ENCODE measurements around the gene RABGEF1. TPM values are rescaled to one million over a fixed set of nuclear protein-coding genes. Genes with fewer than 3 reads are reported as not detected.

The RABGEF1 gene
- total and polyA plus RNA-seq, 2 of the 8 experiments (the other 6 are each of a cell fraction or from before 2014, with no cell fraction given): 10.2 to 18.0 TPM

DNA sequence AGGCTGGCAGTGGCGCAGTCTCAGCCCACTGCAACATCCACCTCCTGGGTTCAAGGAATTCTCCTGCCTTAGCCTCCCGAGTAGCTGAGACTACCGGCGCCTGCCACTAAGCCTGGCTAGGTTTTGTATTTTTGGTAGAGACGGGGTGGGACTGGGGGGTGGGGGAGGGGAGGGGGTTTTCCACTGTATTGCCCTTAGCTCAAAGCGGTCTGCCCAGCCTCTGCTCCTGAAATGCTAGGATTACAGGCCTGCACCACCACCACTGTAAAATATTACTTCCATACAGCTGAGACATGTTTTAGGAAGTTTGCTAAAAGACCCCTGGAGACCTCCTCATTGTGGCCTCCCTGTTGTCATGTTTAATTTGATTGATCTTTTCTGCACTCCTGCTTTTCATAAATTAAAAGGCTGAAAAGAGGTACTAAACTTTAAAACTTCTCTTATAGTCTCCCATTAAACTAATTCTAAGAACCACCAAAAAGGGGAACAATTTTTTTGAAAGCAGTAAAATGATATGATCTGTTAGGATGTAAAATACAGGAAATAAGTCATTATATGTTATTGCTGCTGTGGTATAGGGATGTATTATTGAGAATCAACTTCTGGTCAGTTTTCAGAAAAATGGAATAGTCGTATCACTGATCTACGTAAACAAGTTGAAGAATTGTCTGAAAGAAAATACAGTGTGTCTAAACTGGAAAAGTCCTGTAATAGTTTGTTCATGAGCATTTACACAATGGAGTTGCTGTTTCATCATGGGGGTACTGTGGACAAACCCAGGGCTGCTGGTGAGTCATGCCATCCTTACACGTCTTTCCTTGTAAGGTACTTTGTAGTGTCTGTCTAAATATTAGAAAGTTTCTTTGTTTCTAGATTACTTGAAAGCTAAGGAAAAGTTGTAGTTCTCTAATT lies 107.6 kb downstream of the RABGEF1 start:
- H3K23me2 ChIP-seq (ENCODE audit: low read depth, low read length): peaks cover 3% of the 10 kb centered on the region; the same call in 1 of the 2 replicates
- H3K18ac ChIP-seq (ENCODE audit: extremely low read depth, low read length): no peak overlapping the region; the same call in 1 of the 2 replicates
- ChIA-PET POLR2A (ENCODE audit: partially characterized antibody) (interaction anchor here (0.7 to 1.4 kb wide), 6 partner anchors 12 to 171 kb away, joined by 3 to 6 read pairs (median 4); no protein-coding TSS in a partner anchor), CTCF (ENCODE audit: partially characterized antibody) (interaction anchor here (1.7 kb wide), 1 partner anchor 57 kb away, joined by 4 read pairs; no protein-coding TSS in a partner anchor)
- H3K9me3 ChIP-seq (ENCODE audit: insufficient read depth in 2 of 2, low read depth in 1 of 2, low read length in 1 of 2): no peaks in the 10 kb centered on the region
- no peak overlapping the region for H4K91ac ChIP-seq (replicated peaks; ENCODE audit: insufficient read length, low read length)
- peaks cover 2 to 26% (median 11%) of the 10 kb centered on the region in 4 experiments; a peak in 6 of 7 replicates for H3K4me1 ChIP-seq (replicated peaks in 1 of 4; ENCODE audit: control insufficient read depth in 3 of 4, insufficient read depth in 4 of 4, low read length in 3 of 4)
- no peak overlapping the region for H2BK20ac ChIP-seq (ENCODE audit: low read length)
- no peak overlapping the region for H3K23ac ChIP-seq (ENCODE audit: insufficient read length)
- peak overlapping the region; percentile 52 for H4K5ac ChIP-seq (ENCODE audit: insufficient read length, low read depth, low read length)
- H2BK120ac ChIP-seq (replicated peaks; ENCODE audit: low read depth, low read length): no peak overlapping the region
- no peak for FAIRE-seq
- no peak overlapping the region for H2AK5ac ChIP-seq (ENCODE audit: low read depth, low read length)
- H3K4ac ChIP-seq (replicated peaks; ENCODE audit: insufficient read length, low read depth, low read length): no peak overlapping the region
- 0 out of 2 replicates have a peak overlapping the region, but pooled peaks have one; percentile 66 for H2BK5ac ChIP-seq (ENCODE audit: low read depth, low read length)
- peak overlapping the region; percentile 59 to 81; a peak in 3 of 4 replicates for H3K4me2 ChIP-seq (ENCODE audit: insufficient read depth in 1 of 2, low read depth in 2 of 2, low read length in 2 of 2)
- H3K27me3 ChIP-seq (replicated peaks in 1 of 4; ENCODE audit: control insufficient read depth in 3 of 4, extremely low read depth in 1 of 4, insufficient read depth in 3 of 4, low read length in 3 of 4): no peaks in the 10 kb centered on the region
- no peaks in the 10 kb centered on the region for H3K79me1 ChIP-seq (ENCODE audit: low read depth, low read length)
- no peaks in the 10 kb centered on the region; a peak in 1 of 8 replicates for H3K36me3 ChIP-seq (ENCODE audit: control insufficient read depth in 2 of 4, insufficient read depth in 4 of 4, low read length in 3 of 4)
- H3K56ac ChIP-seq (replicated peaks; ENCODE audit: insufficient read length, low read depth, low read length): no peak overlapping the region
- no peaks in the 10 kb centered on the region for H3K79me2 ChIP-seq (ENCODE audit: control insufficient read depth in 1 of 2, insufficient read depth in 2 of 2, low read length in 2 of 2)
- 49% methylated on average over 8 of the region's 9 CpGs; no CpG with 5 or more reads in 1 of the 2 experiments for WGBS, 2 experiments (ENCODE audit: extremely low coverage in 1 of 2, insufficient coverage in 1 of 2, insufficient read length in 1 of 2, insufficient replicate concordance in 2 of 2, low coverage in 1 of 2, low lambda C conversion rate in 2 of 2, missing lambda C conversion rate in 1 of 2)
- no peak overlapping the region for H4K8ac ChIP-seq (ENCODE audit: extremely low read depth, insufficient read depth, low read length)
- H3K9ac ChIP-seq (replicated peaks in 1 of 4; ENCODE audit: extremely low read depth in 1 of 4, low read depth in 3 of 4, low read length in 3 of 4): no peak overlapping the region; a peak in 3 of 7 replicates
- no peak for DNase-seq (ENCODE audit: low read depth in 1 of 2, low spot score in 2 of 2)
- no peak overlapping the region for H3K14ac ChIP-seq (ENCODE audit: insufficient read length)
- H2AFZ ChIP-seq (ENCODE audit: low read length): no peak overlapping the region
- H3K4me3 ChIP-seq (ENCODE audit: extremely low read depth in 1 of 4, insufficient read depth in 2 of 4, low read depth in 3 of 4, low read length in 4 of 4): peak overlapping the region in 1 of 4 experiments; percentile 43; a peak in 2 of 8 replicates
- no peak overlapping the region for H2BK15ac ChIP-seq (ENCODE audit: low read length)
- peak overlapping the region; percentile 47; the same call in 1 of the 2 replicates for H3K27ac ChIP-seq (ENCODE audit: low read depth, low read length)
- peaks cover 0 to 1% of the 10 kb centered on the region in 2 experiments for H4K20me1 ChIP-seq (replicated peaks in 1 of 2; ENCODE audit: control insufficient read depth in 1 of 2, insufficient read depth in 2 of 2, low read length in 2 of 2)
- H2BK12ac ChIP-seq (ENCODE audit: low read depth, low read length): 0 out of 2 replicates have a peak overlapping the region, but pooled peaks have one; percentile 17
- TF ChIP-seq TAF1 (IDR thresholded peaks at IDR 0.05; ENCODE audit: low read depth, low read length): peak; percentile 2; the same call in 1 of the 2 replicates
- TF ChIP-seq RAD21 (IDR thresholded peaks at IDR 0.05 in 1 of 2, conservative IDR thresholded peaks at IDR 0.05 in 1 of 2; ENCODE audit: low read depth in 2 of 2, low read length in 2 of 2): no peak
- TF ChIP-seq BCL11A (IDR thresholded peaks at IDR 0.05; ENCODE audit: low read depth in 2 of 2, low read length in 2 of 2): no peak
- no peak for TF ChIP-seq EP300 (IDR thresholded peaks at IDR 0.05; ENCODE audit: borderline replicate concordance in 1 of 2, low read depth in 2 of 2, low read length in 2 of 2)
- no peak for TF ChIP-seq ASH2L (IDR thresholded peaks at IDR 0.05; ENCODE audit: low read length)
- TF ChIP-seq, protein P1, sequence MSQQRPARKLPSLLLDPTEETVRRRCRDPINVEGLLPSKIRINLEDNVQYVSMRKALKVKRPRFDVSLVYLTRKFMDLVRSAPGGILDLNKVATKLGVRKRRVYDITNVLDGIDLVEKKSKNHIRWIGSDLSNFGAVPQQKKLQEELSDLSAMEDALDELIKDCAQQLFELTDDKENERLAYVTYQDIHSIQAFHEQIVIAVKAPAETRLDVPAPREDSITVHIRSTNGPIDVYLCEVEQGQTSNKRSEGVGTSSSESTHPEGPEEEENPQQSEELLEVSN (IDR thresholded peaks at IDR 0.05): no peak
